HG03571 (cell line): ENCODE data around the gene LEPR.
A peak's percentile ranks its signal among the peaks of the same experiment; 100 is the strongest.

Experiments
- ATAC-seq: cut with Tn5 transposase; IDR thresholded peaks from one replicate; pipeline ENCODE4 v1.9.1; 2021; ENCODE audit not compliant: unreplicated experiment

LEPR gene

DNA sequence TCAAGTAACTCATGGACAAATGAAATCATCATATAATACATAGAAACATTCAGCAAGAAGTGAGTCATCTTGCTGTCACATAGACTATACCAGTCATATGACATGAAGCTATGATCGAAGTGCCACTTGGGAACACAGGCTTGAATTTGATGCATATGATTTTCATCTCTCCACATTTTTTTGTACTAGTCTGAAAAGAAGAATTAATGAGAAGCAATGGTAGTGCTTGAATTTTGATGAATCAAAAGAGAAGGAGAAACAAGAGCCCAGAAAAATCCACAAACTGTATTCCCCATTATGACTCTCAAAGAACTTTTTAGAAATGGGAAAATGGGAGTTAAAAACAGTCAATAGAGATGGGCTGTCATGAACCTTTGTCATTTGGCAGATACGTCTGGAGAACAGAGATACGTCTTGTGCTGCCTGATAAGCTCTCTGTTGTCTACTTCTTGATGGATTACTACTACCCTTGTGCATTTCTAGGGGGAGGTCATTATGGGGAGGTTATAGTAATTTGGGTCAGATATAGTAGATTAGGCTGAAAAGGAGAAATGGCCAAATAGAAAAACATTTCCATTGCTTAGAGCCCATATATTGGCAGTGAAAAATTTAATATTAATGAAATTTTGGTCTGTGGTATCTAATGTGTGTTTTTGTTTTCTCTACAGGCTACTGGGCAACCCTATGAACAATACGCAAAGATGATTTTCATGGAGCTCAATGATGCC lies 8.0 kb upstream of the LEPR start:
- ATAC-seq = no peak

GRCh38 chr1:65412984-65413375 lies 7.5 kb upstream of the LEPR start:
- no peak for ATAC-seq

GRCh38 chr1:65414538-65414937 lies 5.9 kb upstream of the LEPR start:
- ATAC-seq = no peak

DNA sequence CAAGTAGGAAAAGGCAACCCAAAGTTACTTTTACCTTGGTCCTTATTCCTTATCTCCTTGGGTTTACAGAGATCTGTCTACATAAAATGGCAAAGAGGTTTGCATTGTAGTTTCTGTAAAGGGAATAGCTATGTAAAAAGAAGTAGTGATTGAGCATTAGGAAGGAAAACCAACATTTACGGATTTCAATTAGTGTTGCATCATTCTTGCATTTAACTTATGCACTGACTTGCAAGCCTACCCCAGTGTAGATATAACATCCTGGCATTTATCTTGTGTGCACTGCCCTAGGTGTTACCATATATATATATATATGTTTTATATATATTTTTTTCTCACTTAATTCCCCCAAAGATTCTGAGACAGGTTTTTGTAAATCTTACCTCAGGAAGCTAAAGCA lies 3.7 kb upstream of the LEPR start:
- no peak for ATAC-seq

GRCh38 chr1:65417729-65418128 lies 2.7 kb upstream of the LEPR start:
- ATAC-seq = no peak

GRCh38 chr1:65418522-65419185 lies 1.8 kb upstream of the LEPR start:
- ATAC-seq = no peak

- peak; percentile 95 for ATAC-seq
Observed at GRCh38 chr1:65419681-65420589, 533 bp upstream of the LEPR start.

GRCh38 chr1:65421351-65422025 lies 1.0 kb downstream of the LEPR start:
- no peak for ATAC-seq

- no peak for ATAC-seq
Observed at GRCh38 chr1:65422241-65423203, 2.1 kb downstream of the LEPR start.

DNA sequence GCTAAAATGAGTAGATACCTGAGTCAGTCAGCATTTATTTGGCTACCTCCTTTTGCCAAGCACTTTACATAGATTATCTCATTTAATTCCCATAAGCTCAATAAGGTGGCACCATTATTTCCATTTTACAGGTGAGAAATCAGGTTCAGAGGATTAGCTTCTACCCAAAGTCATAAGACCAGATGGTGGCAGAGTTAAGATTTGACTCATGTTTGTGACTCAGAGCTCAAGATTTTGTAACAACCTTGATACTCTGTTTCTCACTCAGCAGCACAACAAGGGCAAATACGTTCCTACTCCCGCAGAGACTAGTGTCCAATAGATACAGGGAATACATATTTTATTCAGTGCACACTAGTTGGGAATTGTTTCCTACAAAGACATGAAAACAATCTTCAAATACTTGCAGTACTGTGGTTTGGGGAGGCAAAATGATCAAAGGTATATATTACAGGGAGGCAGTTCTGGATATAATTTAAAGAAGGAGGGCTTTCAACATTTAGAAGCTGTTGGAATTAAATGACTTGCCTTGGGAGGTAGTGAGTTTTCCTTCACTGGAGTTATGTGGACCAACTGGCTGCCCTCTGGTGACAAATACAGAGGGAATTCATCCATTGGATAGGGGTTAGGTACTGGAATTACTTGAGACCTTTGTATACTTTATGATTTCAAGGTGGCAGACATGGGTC lies 3.6 kb downstream of the LEPR start:
- no peak for ATAC-seq

DNA sequence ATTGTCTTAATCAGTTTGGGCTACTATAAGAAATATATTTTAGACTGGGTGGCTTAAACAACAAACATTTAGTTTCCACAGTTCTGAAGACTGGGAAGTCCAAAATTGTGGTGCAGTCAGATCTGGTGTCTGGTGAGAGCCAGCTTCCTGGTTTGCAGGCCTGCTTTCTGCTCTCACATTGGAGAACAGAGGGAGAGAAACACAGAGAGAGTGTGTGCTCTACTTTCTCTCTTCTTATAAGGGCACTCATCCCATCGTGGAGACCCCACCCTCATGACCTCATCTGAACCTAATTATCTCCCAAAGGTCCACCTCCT lies 4.1 kb downstream of the LEPR start:
- no peak for ATAC-seq

DNA sequence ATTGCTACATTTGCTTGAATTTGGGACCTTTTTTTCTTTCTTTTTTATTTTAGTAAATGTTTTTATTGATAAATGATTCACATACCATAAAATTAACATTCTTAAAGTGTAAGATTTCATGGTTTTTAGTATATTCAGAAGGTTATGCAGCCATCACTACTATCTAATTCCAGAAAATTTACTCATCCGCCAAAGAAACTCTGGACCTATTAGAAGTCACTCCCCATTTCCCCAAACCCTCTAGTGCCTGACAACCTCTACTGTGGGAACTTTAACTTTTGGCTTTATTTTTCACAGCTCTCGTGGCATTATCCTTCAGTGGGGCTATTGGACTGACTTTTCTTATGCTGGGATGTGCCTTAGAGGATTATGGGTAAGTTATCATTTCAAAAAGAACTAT lies 4.5 kb downstream of the LEPR start:
- ATAC-seq = no peak

DNA sequence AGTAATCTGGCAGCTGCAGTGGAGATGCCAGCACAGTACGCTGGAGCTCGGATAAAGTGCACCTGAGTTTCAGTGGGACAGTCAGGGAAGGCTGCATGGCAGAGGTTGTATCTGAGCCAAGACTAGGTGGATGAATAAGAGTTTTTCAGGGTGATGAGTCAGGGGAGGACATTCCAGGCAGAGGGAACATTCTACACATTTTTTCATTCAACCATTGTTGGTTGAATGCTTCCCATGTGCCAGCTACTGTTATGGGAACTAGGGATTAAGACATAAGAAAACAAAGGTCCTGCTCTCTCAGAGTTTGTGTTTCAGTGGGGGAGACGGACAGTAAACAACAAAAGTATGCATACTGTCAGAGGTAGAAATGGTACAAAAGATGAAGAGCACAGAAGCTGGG lies 5.2 kb downstream of the LEPR start:
- no peak for ATAC-seq

- no peak for ATAC-seq
Observed at GRCh38 chr1:65429078-65429477, 8.6 kb downstream of the LEPR start.

- no peak for ATAC-seq
Observed at GRCh38 chr1:65429806-65430205, 9.3 kb downstream of the LEPR start.

DNA sequence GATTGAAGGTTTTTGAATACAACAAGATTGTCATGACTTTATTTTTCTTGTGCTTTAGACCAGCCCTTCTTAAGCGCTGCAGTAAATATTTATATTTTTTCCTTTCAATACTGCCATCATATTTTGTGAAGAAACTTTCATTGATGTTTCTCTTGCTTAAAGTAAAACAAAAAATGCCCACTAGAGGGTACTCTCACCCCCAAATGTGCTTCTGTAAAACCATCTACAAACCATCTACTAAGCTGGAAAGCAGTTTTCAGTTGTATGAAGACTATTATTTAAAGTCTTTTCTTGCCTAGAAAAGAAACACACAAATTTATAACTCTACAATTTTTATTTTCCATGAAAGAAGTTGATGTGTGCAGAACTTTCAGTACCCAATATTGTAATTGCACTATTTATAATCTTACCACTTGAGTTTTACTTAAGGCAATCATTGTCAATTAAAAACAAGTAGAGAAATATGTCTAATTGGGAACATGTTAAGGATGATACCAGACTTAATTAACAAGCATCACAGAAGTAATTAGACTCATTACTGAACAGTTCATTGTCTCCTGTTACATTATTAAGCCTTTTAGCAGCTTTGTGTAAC lies 10.7 kb downstream of the LEPR start:
- no peak for ATAC-seq

- ATAC-seq = no peak
Observed at GRCh38 chr1:65432918-65433317, 12.4 kb downstream of the LEPR start.

DNA sequence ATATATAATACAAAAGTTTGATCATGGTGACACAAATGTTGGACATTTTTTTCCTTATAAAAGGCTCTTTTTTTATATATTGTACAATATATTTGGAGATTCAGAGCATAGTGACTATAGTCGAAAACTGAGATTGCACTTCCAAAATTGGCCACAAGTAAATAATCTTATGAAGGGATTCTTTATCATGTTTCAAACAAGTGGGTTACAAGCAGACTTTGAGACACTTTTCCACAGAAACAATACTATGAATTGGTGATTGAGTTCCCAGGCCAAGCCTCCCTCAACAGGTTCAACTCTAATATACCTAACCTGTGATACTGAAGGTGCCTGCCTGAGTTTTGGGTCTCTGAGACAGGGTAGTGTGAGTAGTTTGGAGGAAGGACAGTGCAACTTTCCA lies 13.8 kb downstream of the LEPR start:
- no peak for ATAC-seq

DNA sequence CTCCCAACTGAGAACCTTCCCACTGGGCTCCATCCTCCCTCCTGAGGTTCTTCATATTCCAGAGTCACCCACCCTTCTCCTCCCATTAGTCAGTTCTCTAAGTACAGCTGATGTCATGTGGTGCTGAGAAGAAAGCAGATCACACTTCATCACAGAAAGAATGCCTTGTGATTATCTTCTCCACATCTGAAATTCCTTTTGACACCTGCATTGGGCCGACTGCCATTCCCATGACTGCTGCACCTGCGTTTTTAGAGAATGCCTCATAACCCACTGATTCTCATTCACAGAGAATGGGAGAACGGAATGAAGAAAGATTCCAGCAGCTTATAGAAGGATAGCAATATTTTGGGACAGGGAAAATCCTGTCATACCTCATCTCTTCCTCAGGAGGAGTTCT lies 14.3 kb downstream of the LEPR start:
- ATAC-seq = no peak
